GM12878 (cell line): Measurements from ENCODE around the gene ZNF672.

Experiments
- BCL11A ChIP-seq: IDR thresholded peaks from 2 replicates; pipeline ENCODE4 v1.6.1; 2011; ENCODE audit warnings: low read depth, low read length
- CBX5 ChIP-seq: sonication (generic); IDR thresholded peaks from 2 replicates; pipeline ENCODE4 v1.6.1; 2016; ENCODE audit warnings: low read depth, moderate library complexity, mild to moderate bottlenecking, inconsistent platforms
- EP300 ChIP-seq, 2 experiments: fragments of 150-350 bp in 1 of 2; IDR thresholded peaks; 2 replicates each; pipeline ENCODE4 v1.6.1; 2011 to 2012; ENCODE audit warnings: low read depth in 2 of 2, low read length in 2 of 2, borderline replicate concordance in 1 of 2, improper control_type of control experiment in 1 of 2, inconsistent platforms in 1 of 2; ENCODE audit not compliant: control insufficient read depth in 1 of 2
- NR2F1 ChIP-seq: fragments of 450-650 bp; conservative IDR thresholded peaks from 2 replicates; pipeline ENCODE4 v1.6.1; 2017; ENCODE audit warnings: mild to moderate bottlenecking
- POLR2A ChIP-seq: IDR thresholded peaks from 2 replicates; pipeline ENCODE4 v1.6.1; 2011; ENCODE audit warnings: low read depth, mild to moderate bottlenecking, low read length
- SP1 ChIP-seq: IDR thresholded peaks from one replicate; pipeline ENCODE4 v1.6.1; 2011; ENCODE audit warnings: low read depth, low read length
- SRF ChIP-seq, 2 experiments: IDR thresholded peaks; 2 replicates each; pipeline ENCODE4 v1.6.1; 2011; ENCODE audit warnings: low read depth in 2 of 2, low read length in 2 of 2, mild to moderate bottlenecking in 1 of 2, moderate library complexity in 1 of 2
- ZSCAN29 ChIP-seq: fragments of 450-650 bp; IDR thresholded peaks from 2 replicates; pipeline ENCODE4 v1.6.1; 2017; ENCODE audit warnings: mild to moderate bottlenecking, moderate library complexity
- TF ChIP-seq, protein P1 (sequence below), 3 experiments: IDR thresholded peaks in 2 of 3; conservative IDR thresholded peaks in 1 of 3; 2 replicates each; pipeline ENCODE4 v1.5.1; 2011; ENCODE audit warnings: low read depth in 3 of 3, low read length in 3 of 3, mild to moderate bottlenecking in 3 of 3, control low read depth in 2 of 3, moderate library complexity in 2 of 3, inconsistent platforms in 1 of 3, mixed read lengths in 1 of 3; ENCODE audit not compliant: control insufficient read depth in 2 of 3, insufficient read depth in 1 of 3; ENCODE audit errors: extremely low read depth in 1 of 3
- TF ChIP-seq, protein P2 (sequence below): fragments of 450-650 bp; IDR thresholded peaks from 2 replicates; pipeline ENCODE4 v1.6.1; 2016; ENCODE audit warnings: mild to moderate bottlenecking, moderate library complexity, borderline replicate concordance
- TF ChIP-seq, protein P3 (sequence below): IDR thresholded peaks from 2 replicates; pipeline ENCODE4 v1.6.1; 2011; ENCODE audit warnings: borderline replicate concordance, low read depth, mild to moderate bottlenecking, moderate library complexity, mixed read lengths, low read length; ENCODE audit not compliant: insufficient read depth; ENCODE audit errors: extremely low read length
- TF ChIP-seq, protein P4 (sequence below): fragments of 450-650 bp; IDR thresholded peaks from 2 replicates; pipeline ENCODE4 v1.6.1; 2016; ENCODE audit warnings: mild to moderate bottlenecking

DNA sequence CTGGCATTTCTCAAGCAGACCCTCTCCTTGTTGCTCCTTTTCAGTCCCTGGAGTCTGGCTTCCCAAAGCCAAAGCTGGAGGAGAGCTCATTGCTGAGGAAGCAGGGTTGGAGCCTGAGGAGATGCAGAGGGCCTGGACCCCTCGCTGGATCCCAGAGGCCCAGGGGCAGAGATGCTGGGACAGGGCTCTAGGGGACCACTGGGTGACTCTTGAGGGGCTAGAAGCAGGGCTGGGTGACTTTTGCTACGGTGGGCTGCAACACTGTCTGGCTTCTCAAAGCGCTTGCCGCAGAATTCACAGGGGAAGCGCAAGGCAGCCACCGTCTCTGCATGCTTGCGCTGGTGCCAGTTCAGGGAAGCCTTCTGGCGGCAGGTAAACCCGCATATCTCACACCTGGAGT, 12.1 kb downstream of the ZNF672 start:
- TF ChIP-seq, protein P1, sequence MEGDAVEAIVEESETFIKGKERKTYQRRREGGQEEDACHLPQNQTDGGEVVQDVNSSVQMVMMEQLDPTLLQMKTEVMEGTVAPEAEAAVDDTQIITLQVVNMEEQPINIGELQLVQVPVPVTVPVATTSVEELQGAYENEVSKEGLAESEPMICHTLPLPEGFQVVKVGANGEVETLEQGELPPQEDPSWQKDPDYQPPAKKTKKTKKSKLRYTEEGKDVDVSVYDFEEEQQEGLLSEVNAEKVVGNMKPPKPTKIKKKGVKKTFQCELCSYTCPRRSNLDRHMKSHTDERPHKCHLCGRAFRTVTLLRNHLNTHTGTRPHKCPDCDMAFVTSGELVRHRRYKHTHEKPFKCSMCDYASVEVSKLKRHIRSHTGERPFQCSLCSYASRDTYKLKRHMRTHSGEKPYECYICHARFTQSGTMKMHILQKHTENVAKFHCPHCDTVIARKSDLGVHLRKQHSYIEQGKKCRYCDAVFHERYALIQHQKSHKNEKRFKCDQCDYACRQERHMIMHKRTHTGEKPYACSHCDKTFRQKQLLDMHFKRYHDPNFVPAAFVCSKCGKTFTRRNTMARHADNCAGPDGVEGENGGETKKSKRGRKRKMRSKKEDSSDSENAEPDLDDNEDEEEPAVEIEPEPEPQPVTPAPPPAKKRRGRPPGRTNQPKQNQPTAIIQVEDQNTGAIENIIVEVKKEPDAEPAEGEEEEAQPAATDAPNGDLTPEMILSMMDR (IDR thresholded peaks at IDR 0.05 in 2 of 3, conservative IDR thresholded peaks at IDR 0.05 in 1 of 3; ENCODE audit: control insufficient read depth in 2 of 3, extremely low read depth in 1 of 3, insufficient read depth in 1 of 3, low read depth in 3 of 3, low read length in 3 of 3) = no peak
- TF ChIP-seq POLR2A = peak; percentile 28; the same call in 1 of the 2 replicates
- TF ChIP-seq, protein P2, sequence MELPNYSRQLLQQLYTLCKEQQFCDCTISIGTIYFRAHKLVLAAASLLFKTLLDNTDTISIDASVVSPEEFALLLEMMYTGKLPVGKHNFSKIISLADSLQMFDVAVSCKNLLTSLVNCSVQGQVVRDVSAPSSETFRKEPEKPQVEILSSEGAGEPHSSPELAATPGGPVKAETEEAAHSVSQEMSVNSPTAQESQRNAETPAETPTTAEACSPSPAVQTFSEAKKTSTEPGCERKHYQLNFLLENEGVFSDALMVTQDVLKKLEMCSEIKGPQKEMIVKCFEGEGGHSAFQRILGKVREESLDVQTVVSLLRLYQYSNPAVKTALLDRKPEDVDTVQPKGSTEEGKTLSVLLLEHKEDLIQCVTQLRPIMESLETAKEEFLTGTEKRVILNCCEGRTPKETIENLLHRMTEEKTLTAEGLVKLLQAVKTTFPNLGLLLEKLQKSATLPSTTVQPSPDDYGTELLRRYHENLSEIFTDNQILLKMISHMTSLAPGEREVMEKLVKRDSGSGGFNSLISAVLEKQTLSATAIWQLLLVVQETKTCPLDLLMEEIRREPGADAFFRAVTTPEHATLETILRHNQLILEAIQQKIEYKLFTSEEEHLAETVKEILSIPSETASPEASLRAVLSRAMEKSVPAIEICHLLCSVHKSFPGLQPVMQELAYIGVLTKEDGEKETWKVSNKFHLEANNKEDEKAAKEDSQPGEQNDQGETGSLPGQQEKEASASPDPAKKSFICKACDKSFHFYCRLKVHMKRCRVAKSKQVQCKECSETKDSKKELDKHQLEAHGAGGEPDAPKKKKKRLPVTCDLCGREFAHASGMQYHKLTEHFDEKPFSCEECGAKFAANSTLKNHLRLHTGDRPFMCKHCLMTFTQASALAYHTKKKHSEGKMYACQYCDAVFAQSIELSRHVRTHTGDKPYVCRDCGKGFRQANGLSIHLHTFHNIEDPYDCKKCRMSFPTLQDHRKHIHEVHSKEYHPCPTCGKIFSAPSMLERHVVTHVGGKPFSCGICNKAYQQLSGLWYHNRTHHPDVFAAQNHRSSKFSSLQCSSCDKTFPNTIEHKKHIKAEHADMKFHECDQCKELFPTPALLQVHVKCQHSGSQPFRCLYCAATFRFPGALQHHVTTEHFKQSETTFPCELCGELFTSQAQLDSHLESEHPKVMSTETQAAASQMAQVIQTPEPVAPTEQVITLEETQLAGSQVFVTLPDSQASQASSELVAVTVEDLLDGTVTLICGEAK = no peak
- TF ChIP-seq SP1 = no peak
- TF ChIP-seq BCL11A = no peak
- no peak for TF ChIP-seq CBX5
- TF ChIP-seq NR2F1 = no peak
- no peak for TF ChIP-seq SRF (IDR thresholded peaks at IDR 0.05; ENCODE audit: low read depth in 2 of 2, low read length in 2 of 2)
- TF ChIP-seq, protein P3, sequence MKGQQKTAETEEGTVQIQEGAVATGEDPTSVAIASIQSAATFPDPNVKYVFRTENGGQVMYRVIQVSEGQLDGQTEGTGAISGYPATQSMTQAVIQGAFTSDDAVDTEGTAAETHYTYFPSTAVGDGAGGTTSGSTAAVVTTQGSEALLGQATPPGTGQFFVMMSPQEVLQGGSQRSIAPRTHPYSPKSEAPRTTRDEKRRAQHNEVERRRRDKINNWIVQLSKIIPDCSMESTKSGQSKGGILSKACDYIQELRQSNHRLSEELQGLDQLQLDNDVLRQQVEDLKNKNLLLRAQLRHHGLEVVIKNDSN = no peak
- TF ChIP-seq, protein P4, sequence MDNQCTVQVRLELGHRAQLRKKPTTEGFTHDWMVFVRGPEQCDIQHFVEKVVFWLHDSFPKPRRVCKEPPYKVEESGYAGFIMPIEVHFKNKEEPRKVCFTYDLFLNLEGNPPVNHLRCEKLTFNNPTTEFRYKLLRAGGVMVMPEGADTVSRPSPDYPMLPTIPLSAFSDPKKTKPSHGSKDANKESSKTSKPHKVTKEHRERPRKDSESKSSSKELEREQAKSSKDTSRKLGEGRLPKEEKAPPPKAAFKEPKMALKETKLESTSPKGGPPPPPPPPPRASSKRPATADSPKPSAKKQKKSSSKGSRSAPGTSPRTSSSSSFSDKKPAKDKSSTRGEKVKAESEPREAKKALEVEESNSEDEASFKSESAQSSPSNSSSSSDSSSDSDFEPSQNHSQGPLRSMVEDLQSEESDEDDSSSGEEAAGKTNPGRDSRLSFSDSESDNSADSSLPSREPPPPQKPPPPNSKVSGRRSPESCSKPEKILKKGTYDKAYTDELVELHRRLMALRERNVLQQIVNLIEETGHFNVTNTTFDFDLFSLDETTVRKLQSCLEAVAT = no peak
- TF ChIP-seq EP300 (IDR thresholded peaks at IDR 0.05; ENCODE audit: borderline replicate concordance in 1 of 2, control insufficient read depth in 1 of 2, low read depth in 2 of 2, low read length in 2 of 2) = no peak
- no peak for TF ChIP-seq ZSCAN29
